Parathyroid adenoma (tissue), 2 donors: ENCODE data around the gene HNRNPM.

Experiments
- H2AFZ ChIP-seq: fragments of 300-600 bp; sonication (generic); one replicate; pipeline ENCODE4 v1.7.0; 2017; ENCODE audit warnings: antibody characterized with exemption, mild to moderate bottlenecking
- H3K27ac ChIP-seq: fragments of 300-600 bp; sonication (generic); one replicate; pipeline ENCODE4 v1.7.0; 2017
- H3K27me3 ChIP-seq: fragments of 300-600 bp; sonication (generic); one replicate; pipeline ENCODE4 v1.7.0; 2017; ENCODE audit warnings: low read length; ENCODE audit not compliant: control insufficient read depth, insufficient read depth
- H3K36me3 ChIP-seq: fragments of 300-600 bp; sonication (generic); one replicate; pipeline ENCODE4 v1.7.0; 2017; ENCODE audit warnings: low read length; ENCODE audit not compliant: control insufficient read depth, insufficient read depth
- H3K4me1 ChIP-seq: fragments of 300-600 bp; sonication (generic); one replicate; pipeline ENCODE4 v1.7.0; 2017; ENCODE audit warnings: control low read depth
- H3K4me2 ChIP-seq: fragments of 300-600 bp; sonication (generic); one replicate; pipeline ENCODE4 v1.7.0; 2017; ENCODE audit warnings: low read length
- H3K4me3 ChIP-seq: fragments of 300-600 bp; sonication (generic); one replicate; pipeline ENCODE4 v1.7.0; 2017; ENCODE audit warnings: low read depth, low read length
- H3K79me2 ChIP-seq: fragments of 300-600 bp; sonication (generic); one replicate; pipeline ENCODE4 v1.7.0; 2017; ENCODE audit warnings: control low read depth
- H3K9ac ChIP-seq: fragments of 300-600 bp; sonication (generic); one replicate; pipeline ENCODE4 v1.7.0; 2017; ENCODE audit warnings: mild to moderate bottlenecking
- H3K9me3 ChIP-seq: fragments of 300-600 bp; sonication (generic); one replicate; pipeline ENCODE4 v1.7.0; 2017; ENCODE audit warnings: low read length; ENCODE audit not compliant: control insufficient read depth
- TF ChIP-seq, protein P1 (sequence below): fragments of 300-600 bp; sonication (generic); IDR thresholded peaks from one replicate; pipeline ENCODE4 v1.7.0; 2017; ENCODE audit warnings: antibody characterized with exemption, mild to moderate bottlenecking
- donor health status: primary hyperparathyroidism.

The HNRNPM gene

DNA sequence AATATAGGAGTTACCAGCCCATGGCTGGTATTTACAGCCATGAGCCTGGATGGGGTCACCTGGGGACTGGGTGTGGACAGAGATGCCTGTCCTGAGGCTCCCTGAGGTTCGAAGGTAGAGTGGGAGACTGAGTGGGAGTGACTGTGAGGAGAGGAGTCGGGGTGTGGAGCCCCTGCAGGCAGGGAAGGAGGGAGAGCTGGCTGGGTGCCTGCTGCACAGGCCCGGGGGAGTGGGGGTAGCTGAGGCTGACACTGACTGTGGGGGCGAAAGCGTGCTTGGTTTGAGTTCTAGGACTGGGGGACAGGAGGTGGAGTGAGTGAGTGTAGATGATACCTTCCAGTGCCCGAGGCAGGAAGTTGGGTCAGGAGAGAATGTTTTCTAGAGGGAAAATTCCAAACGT lies 47.5 kb upstream of the HNRNPM start:
- Histone ChIP-seq H3K27me3 (no peaks in the 10 kb centered on the region), H3K36me3 (no peaks in the 10 kb centered on the region), H3K4me2 (no peak overlapping the region), H3K27ac (peak overlapping the region; percentile 90), H3K9me3 (no peaks in the 10 kb centered on the region), H3K4me1 (peaks cover 27% of the 10 kb centered on the region), H2AFZ (no peak overlapping the region), H3K4me3 (no peak overlapping the region), H3K9ac (no peak overlapping the region), H3K79me2 (peaks cover 36% of the 10 kb centered on the region)
- TF ChIP-seq, protein P1, sequence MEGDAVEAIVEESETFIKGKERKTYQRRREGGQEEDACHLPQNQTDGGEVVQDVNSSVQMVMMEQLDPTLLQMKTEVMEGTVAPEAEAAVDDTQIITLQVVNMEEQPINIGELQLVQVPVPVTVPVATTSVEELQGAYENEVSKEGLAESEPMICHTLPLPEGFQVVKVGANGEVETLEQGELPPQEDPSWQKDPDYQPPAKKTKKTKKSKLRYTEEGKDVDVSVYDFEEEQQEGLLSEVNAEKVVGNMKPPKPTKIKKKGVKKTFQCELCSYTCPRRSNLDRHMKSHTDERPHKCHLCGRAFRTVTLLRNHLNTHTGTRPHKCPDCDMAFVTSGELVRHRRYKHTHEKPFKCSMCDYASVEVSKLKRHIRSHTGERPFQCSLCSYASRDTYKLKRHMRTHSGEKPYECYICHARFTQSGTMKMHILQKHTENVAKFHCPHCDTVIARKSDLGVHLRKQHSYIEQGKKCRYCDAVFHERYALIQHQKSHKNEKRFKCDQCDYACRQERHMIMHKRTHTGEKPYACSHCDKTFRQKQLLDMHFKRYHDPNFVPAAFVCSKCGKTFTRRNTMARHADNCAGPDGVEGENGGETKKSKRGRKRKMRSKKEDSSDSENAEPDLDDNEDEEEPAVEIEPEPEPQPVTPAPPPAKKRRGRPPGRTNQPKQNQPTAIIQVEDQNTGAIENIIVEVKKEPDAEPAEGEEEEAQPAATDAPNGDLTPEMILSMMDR = no peak

DNA sequence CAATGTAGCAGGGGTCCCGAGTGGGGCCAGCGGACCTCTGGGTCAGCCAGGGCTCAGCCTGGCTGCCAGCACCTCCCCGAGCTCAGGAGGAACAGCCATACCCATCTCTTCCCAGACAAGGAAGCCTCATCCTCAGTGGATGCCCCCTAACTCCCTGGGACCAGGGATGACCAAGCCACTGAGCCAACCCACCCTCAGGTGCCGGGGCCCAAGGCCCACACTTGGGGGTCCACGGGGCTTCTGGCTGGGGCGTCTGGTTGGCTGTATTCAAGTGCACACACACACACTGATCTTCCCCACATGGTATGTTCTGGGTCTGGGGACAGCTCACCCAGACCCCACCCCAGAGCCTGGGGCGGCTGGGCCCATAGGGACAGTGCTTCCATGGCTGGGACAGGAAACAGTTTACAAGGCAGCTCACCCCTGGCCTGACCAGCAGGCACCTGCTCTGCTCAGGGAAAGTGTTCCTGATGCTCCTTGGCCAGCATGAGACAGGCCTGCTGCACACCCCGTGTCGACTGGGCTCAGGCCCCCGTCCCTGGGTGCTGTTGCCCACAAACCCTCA lies 46.9 kb upstream of the HNRNPM start:
- peaks cover 27% of the 10 kb centered on the region for H3K4me1 ChIP-seq
- H3K4me3 ChIP-seq = no peak overlapping the region
- TF ChIP-seq, protein P1 = no peak
- no peak overlapping the region for H3K9ac ChIP-seq
- H3K27ac ChIP-seq = peak overlapping the region; percentile 90
- H3K4me2 ChIP-seq = no peak overlapping the region
- H3K36me3 ChIP-seq = no peaks in the 10 kb centered on the region
- no peaks in the 10 kb centered on the region for H3K27me3 ChIP-seq
- H3K79me2 ChIP-seq = peaks cover 36% of the 10 kb centered on the region
- H2AFZ ChIP-seq = no peak overlapping the region
- no peaks in the 10 kb centered on the region for H3K9me3 ChIP-seq

- Histone ChIP-seq H3K27ac (peak overlapping the region; percentile 90), H3K9ac (no peak overlapping the region), H3K4me2 (peak overlapping the region; percentile 9), H3K27me3 (no peaks in the 10 kb centered on the region), H3K4me3 (no peak overlapping the region), H3K36me3 (no peaks in the 10 kb centered on the region), H3K9me3 (no peaks in the 10 kb centered on the region), H3K79me2 (peaks cover 32% of the 10 kb centered on the region), H2AFZ (no peak overlapping the region), H3K4me1 (peaks cover 27% of the 10 kb centered on the region)
- TF ChIP-seq, protein P1 = no peak
These were observed 46.4 kb upstream of the HNRNPM start for GRCh38 chr19:8398311-8398771.

DNA sequence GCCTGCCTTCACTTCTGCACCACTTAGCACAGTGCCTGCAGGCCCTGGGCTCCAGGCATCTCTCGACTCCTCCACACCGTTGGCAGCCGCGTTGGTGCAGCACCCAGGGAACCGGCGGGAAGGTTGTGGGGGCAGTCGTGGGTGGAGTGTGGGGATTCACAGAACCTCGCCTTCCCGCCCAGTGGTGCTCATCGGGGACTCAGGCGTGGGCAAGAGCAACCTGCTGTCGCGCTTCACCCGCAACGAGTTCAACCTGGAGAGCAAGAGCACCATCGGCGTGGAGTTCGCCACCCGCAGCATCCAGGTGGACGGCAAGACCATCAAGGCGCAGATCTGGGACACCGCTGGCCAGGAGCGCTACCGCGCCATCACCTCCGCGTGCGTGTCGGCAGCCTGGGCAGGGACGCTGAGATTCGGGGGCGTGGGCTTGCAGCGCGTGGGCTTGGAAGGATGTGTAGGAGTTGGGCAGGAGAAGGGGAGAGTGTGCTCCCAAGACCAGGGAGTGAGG lies 45.0 kb upstream of the HNRNPM start:
- Histone ChIP-seq H3K9me3 (no peaks in the 10 kb centered on the region), H3K4me2 (no peak overlapping the region), H3K36me3 (no peaks in the 10 kb centered on the region), H3K4me3 (no peak overlapping the region), H3K9ac (no peak overlapping the region), H2AFZ (no peak overlapping the region), H3K4me1 (peaks cover 26% of the 10 kb centered on the region), H3K27ac (no peak overlapping the region), H3K27me3 (no peaks in the 10 kb centered on the region), H3K79me2 (peaks cover 30% of the 10 kb centered on the region)
- TF ChIP-seq, protein P1 = no peak

DNA sequence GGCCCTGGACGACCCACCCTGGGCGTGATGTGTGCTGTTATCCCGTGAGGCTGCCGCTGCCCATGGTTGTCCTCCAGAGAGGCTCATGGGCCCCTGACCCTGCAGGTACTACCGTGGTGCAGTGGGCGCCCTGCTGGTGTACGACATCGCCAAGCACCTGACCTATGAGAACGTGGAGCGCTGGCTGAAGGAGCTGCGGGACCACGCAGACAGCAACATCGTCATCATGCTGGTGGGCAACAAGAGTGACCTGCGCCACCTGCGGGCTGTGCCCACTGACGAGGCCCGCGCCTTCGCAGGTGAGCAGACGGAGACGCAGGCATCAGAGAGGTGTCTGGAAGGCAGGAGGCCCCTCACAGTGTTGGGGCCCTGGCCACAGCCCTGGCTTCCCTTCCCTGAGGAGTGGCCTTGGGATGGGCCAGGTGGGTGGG lies 42.8 kb upstream of the HNRNPM start:
- Histone ChIP-seq H2AFZ (no peak overlapping the region), H3K27ac (no peak overlapping the region), H3K27me3 (no peaks in the 10 kb centered on the region), H3K36me3 (no peaks in the 10 kb centered on the region), H3K4me1 (peaks cover 16% of the 10 kb centered on the region), H3K79me2 (peaks cover 15% of the 10 kb centered on the region), H3K9me3 (no peaks in the 10 kb centered on the region), H3K4me2 (no peak overlapping the region), H3K4me3 (no peak overlapping the region), H3K9ac (no peak overlapping the region)
- TF ChIP-seq, protein P1 = no peak
